Stimulated activated CD8-positive, alpha-beta memory T cell treated with anti-CD3 and anti-CD28 coated beads, Interleukin-7, amount 100 ng/mL, for 1 hour (primary cell): Measurements from ENCODE around the gene C9orf40.

Experiments used
- DNase-seq, 2 donors: peaks; one replicate each; pipeline ENCODE4 v3.0.0-alpha.2; 2020; ENCODE audit warnings: low read depth in 2 of 2

The C9orf40 gene

GRCh38 chr9:74940600-74940999 lies 12.1 kb downstream of the C9orf40 start:
- no peak for DNase-seq

GRCh38 chr9:74935008-74935407 lies 17.7 kb downstream of the C9orf40 start:
- no peak for DNase-seq

- DNase-seq: no peak
Measured at GRCh38 chr9:74921737-74922136, 31.0 kb downstream of the C9orf40 start.

GRCh38 chr9:74920944-74921626 lies 31.6 kb downstream of the C9orf40 start:
- no peak for DNase-seq

GRCh38 chr9:74910036-74910435 lies 42.7 kb downstream of the C9orf40 start:
- DNase-seq: no peak

GRCh38 chr9:74908665-74909064 lies 44.0 kb downstream of the C9orf40 start:
- no peak for DNase-seq

GRCh38 chr9:74907085-74907484 lies 45.6 kb downstream of the C9orf40 start:
- DNase-seq: no peak

- DNase-seq: no peak
Measured at GRCh38 chr9:74901001-74901400, 51.7 kb downstream of the C9orf40 start.
